PC-9 (cell line): ENCODE results near the gene RNF41. TPM values are rescaled to one million over a fixed set of nuclear protein-coding genes. Genes with fewer than 3 reads are reported as not detected.

Source experiments
- BruUV-seq: library from RNA; stranded (reverse); fragments of 400-500 nt; replicated peaks from 2 replicates; lab custom pipeline; 2021; lab: Mats Ljungman, UMichigan
- CTCF ChIA-PET: fragments of 300-600 bp; sonication (Branson Sonifier 250); formaldehyde crosslinking; loops from one replicate; lab custom pipeline; 2022; ENCODE audit warnings: antibody characterized with exemption; lab: Charles Lee
- POLR2A ChIA-PET: fragments of 300-600 bp; sonication (Branson Sonifier 250); formaldehyde crosslinking; loops from one replicate; lab custom pipeline; 2022; ENCODE audit warnings: antibody characterized with exemption; ENCODE audit not compliant: unreplicated experiment; lab: Charles Lee
- DNase-seq, 2 experiments: peaks; one replicate each; pipeline versions ENCODE4 v3.0.0 to v3.0.0-alpha.2; 2015 to 2022; ENCODE audit warnings: mixed read lengths in 1 of 2
- H2AFZ ChIP-seq: fragments of 200-600 bp; sonication (generic); 2 replicates; pipeline ENCODE4 v1.8.1; 2017; ENCODE audit warnings: antibody characterized with exemption
- H3F3A ChIP-seq: fragments of 200-600 bp; sonication (generic); 2 replicates; pipeline ENCODE4 v1.8.1; 2017; ENCODE audit warnings: antibody characterized with exemption, mild to moderate bottlenecking, low read depth; ENCODE audit not compliant: insufficient read depth
- H3K27ac ChIP-seq: fragments of 200-600 bp; sonication (generic); 2 replicates; pipeline ENCODE4 v1.6.1; 2016; ENCODE audit warnings: mixed run types
- H3K27me3 ChIP-seq: fragments of 200-600 bp; sonication (generic); 2 replicates; pipeline ENCODE4 v1.6.1; 2016; ENCODE audit warnings: low read depth, mixed run types; ENCODE audit not compliant: insufficient read depth
- H3K36me3 ChIP-seq: fragments of 200-600 bp; sonication (generic); 2 replicates; pipeline ENCODE4 v1.6.1; 2016; ENCODE audit warnings: low read depth, mixed run types
- H3K4me1 ChIP-seq: fragments of 200-600 bp; sonication (generic); replicated peaks from 2 replicates; pipeline ENCODE4 v1.6.1; 2016; ENCODE audit warnings: mixed run types; ENCODE audit not compliant: insufficient read depth
- H3K4me2 ChIP-seq: fragments of 200-600 bp; sonication (generic); 2 replicates; pipeline ENCODE4 v1.6.1; 2017; ENCODE audit warnings: mixed run types
- H3K4me3 ChIP-seq: fragments of 200-600 bp; sonication (generic); 2 replicates; pipeline ENCODE4 v1.6.1; 2016; ENCODE audit warnings: mixed run types
- H3K79me2 ChIP-seq: fragments of 200-600 bp; sonication (generic); 2 replicates; pipeline ENCODE4 v1.6.1; 2017; ENCODE audit warnings: low read depth, mixed run types
- H3K9me2 ChIP-seq: fragments of 200-600 bp; sonication (generic); 2 replicates; pipeline ENCODE4 v1.8.1; 2017; ENCODE audit warnings: mild to moderate bottlenecking; ENCODE audit not compliant: insufficient read depth
- H3K9me3 ChIP-seq: fragments of 200-600 bp; sonication (generic); 2 replicates; pipeline ENCODE4 v1.8.1; 2016; ENCODE audit warnings: low read depth; ENCODE audit not compliant: insufficient read depth
- H4K20me1 ChIP-seq: fragments of 200-600 bp; sonication (generic); 2 replicates; pipeline ENCODE4 v1.8.1; 2017; ENCODE audit not compliant: insufficient read depth
- EZH2 ChIP-seq: fragments of 200-600 bp; sonication (generic); IDR thresholded peaks from 2 replicates; pipeline ENCODE4 v1.8.0; 2017; ENCODE audit warnings: antibody characterized with exemption, low read depth
- intact Hi-C: fragments of 100-400 bp; cut with micrococcal nuclease; formaldehyde crosslinking; loops from one replicate; pipeline ENCODE4 v1.10.0; 2022; ENCODE audit not compliant: unreplicated experiment
- total RNA-seq: library from RNA; stranded (reverse); gene quantifications from 2 replicates; pipeline ENCODE4 v1.2.3, GENCODE V29; 2021
- TF ChIP-seq, protein P1 (sequence below): fragments of 200-600 bp; sonication (generic); conservative IDR thresholded peaks from 2 replicates; pipeline ENCODE4 v1.6.1; 2017; ENCODE audit warnings: mixed run types, antibody characterized with exemption, mild to moderate bottlenecking, moderate library complexity

RNF41 gene
- total RNA-seq, 1 experiment from 2014 or later = 33.4 TPM

DNA sequence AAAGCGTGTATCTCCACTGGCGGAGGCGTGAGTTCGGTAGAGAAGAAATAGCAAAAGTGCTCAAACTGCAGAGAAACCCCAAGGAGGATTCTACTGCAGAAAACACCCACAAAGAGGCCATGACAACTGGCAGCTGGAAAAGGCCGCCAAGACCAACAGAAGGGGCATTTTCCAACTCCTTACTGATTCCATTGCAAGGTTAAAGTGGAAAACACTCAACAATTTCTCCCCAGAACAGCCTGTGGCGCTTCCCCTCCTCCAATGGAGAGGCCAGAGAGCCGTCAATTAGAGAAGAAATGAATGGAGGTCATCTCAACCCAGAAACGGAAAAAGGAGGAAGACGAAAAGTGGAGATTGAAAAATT lies 37.1 kb upstream of the RNF41 start:
- POLR2A ChIA-PET = no interaction called here
- H3K9me2 ChIP-seq = no peaks in the 10 kb centered on the region; the same call in 1 of the 2 replicates

GRCh38 chr12:56258068-56258819 lies 36.5 kb upstream of the RNF41 start, which contains the start of gene ANKRD52:
Gene ANKRD52 (minus strand): TSS chr12:56258384. CDS start chr12:56258269, 115 bp downstream.
- TF ChIP-seq, protein P1, sequence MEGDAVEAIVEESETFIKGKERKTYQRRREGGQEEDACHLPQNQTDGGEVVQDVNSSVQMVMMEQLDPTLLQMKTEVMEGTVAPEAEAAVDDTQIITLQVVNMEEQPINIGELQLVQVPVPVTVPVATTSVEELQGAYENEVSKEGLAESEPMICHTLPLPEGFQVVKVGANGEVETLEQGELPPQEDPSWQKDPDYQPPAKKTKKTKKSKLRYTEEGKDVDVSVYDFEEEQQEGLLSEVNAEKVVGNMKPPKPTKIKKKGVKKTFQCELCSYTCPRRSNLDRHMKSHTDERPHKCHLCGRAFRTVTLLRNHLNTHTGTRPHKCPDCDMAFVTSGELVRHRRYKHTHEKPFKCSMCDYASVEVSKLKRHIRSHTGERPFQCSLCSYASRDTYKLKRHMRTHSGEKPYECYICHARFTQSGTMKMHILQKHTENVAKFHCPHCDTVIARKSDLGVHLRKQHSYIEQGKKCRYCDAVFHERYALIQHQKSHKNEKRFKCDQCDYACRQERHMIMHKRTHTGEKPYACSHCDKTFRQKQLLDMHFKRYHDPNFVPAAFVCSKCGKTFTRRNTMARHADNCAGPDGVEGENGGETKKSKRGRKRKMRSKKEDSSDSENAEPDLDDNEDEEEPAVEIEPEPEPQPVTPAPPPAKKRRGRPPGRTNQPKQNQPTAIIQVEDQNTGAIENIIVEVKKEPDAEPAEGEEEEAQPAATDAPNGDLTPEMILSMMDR = peak; percentile 61
- TF ChIP-seq EZH2 = no peak
- Histone ChIP-seq H3K9me3 (no peaks in the 10 kb centered on the region), H3K27ac (no peak within 1 kb of the TSS), H2AFZ (peak within 1 kb of the TSS; percentile 87), H3K4me1 (peaks cover 31% of the 10 kb centered on the region), H3F3A (peaks cover 20% of the 10 kb centered on the region; the same call in 1 of the 2 replicates), H3K9me2 (no peaks in the 10 kb centered on the region; the same call in 1 of the 2 replicates), H3K79me2 (peaks cover 26% of the 10 kb centered on the region), H4K20me1 (peaks cover 19% of the 10 kb centered on the region), H3K4me3 (peak within 1 kb of the TSS; percentile 96), H3K27me3 (no peaks in the 10 kb centered on the region), H3K4me2 (peak within 1 kb of the TSS; percentile 96), H3K36me3 (peaks cover 27% of the 10 kb centered on the region)
- DNase-seq = peak; percentile 40 to 77
- CTCF ChIA-PET = interaction anchor here (0.6 to 1.0 kb wide), 4 partner anchors 67 to 198 kb away, joined by 3 to 6 read pairs (median 4); partner anchors contain the start of gene STAT2
- BruUV-seq = no TSS peak
- intact Hi-C loops = loop anchor here (1.0 kb wide), 1 partner anchor 8 kb away; the partner anchor contains the start of gene COQ10A
- POLR2A ChIA-PET = no interaction called here

More for the DNA sequence above, 37.1 kb upstream of the RNF41 start:
- H3K4me3 ChIP-seq = peak overlapping the region; percentile 96; the same call in 1 of the 2 replicates
- peaks cover 26% of the 10 kb centered on the region for H3K79me2 ChIP-seq
- H4K20me1 ChIP-seq = peaks cover 19% of the 10 kb centered on the region
- H3K27ac ChIP-seq = no peak overlapping the region
- peaks cover 21% of the 10 kb centered on the region for H3K36me3 ChIP-seq
- BruUV-seq = TSS peak; percentile 56
- H3F3A ChIP-seq = peaks cover 20% of the 10 kb centered on the region; the same call in 1 of the 2 replicates
- intact Hi-C loops = loop anchor here (1.0 kb wide), 1 partner anchor 7 kb away; the partner anchor contains the start of gene COQ10A
- H2AFZ ChIP-seq = peak overlapping the region; percentile 87
- no peaks in the 10 kb centered on the region for H3K9me3 ChIP-seq
- H3K4me1 ChIP-seq = peaks cover 31% of the 10 kb centered on the region
- CTCF ChIA-PET = interaction anchor here (0.7 kb wide), 1 partner anchor 147 kb away, joined by 5 read pairs; no protein-coding TSS in a partner anchor
- TF ChIP-seq EZH2 = no peak
- TF ChIP-seq, protein P1 = no peak; the same call in 1 of the 2 replicates
- H3K27me3 ChIP-seq = no peaks in the 10 kb centered on the region
- DNase-seq = no peak
- H3K4me2 ChIP-seq = peak overlapping the region; percentile 96

DNA sequence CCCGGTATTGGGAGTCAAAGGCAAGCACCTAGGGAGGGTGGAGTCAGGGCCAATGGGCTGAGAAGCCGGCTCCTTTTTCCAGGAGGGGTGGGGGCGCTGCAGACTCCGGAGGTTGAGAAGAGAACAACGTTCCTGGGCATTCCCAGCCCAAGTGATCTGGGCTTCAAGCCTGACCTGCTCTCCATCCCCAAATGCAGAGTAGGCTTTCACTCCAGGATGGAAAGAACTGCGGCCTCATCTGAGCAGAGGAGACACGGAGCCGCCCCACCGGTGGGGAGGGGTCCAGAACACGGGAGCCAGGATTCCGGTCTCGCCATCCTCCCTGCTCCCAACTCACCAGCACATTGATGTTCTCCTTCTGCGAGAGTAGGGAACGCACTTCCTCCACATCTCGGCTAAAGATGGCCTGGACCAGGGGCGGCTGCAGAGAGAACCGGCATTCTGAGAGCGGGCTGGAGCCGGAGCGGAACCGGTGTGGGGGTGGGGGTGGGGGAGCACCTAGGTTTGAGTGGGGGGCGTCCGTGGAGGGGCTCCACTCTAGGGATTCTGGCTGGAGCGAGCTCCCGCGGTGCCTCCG lies 35.9 kb upstream of the RNF41 start:
- H3K9me2 ChIP-seq = no peaks in the 10 kb centered on the region; the same call in 1 of the 2 replicates
- peak overlapping the region; percentile 96 for H3K4me3 ChIP-seq
- peaks cover 19% of the 10 kb centered on the region for H4K20me1 ChIP-seq
- TSS peak; percentile 27 for BruUV-seq
- peaks cover 31% of the 10 kb centered on the region for H3K36me3 ChIP-seq
- H3K4me1 ChIP-seq = peaks cover 31% of the 10 kb centered on the region
- H3K27ac ChIP-seq = no peak overlapping the region
- peak in 1 of 2 experiments; percentile 40 for DNase-seq
- CTCF ChIA-PET = interaction anchor here (0.6 to 1.0 kb wide), 3 partner anchors 66 to 199 kb away, joined by 3 to 6 read pairs (median 3); partner anchors contain the start of gene STAT2
- no peaks in the 10 kb centered on the region for H3K27me3 ChIP-seq
- intact Hi-C loops = loop anchor here (1.0 kb wide), 1 partner anchor 9 kb away; the partner anchor contains the start of gene COQ10A
- H2AFZ ChIP-seq = peak overlapping the region; percentile 87
- peak overlapping the region; percentile 96 for H3K4me2 ChIP-seq
- TF ChIP-seq EZH2 = no peak
- TF ChIP-seq, protein P1 = no peak
- H3K79me2 ChIP-seq = peaks cover 26% of the 10 kb centered on the region
- H3K9me3 ChIP-seq = no peaks in the 10 kb centered on the region
- POLR2A ChIA-PET = no interaction called here
- peaks cover 20% of the 10 kb centered on the region; the same call in 1 of the 2 replicates for H3F3A ChIP-seq
